ENCODE results near the gene AAMDC. TPM values are rescaled to one million over a fixed set of nuclear protein-coding genes. Genes with fewer than 3 reads are reported as not detected.

The AAMDC gene
- total and polyA plus RNA-seq, 2 donors = 22.2 to 38.1 TPM

GRCh38 chr11:77789061-77789730 lies 31.7 kb upstream of the AAMDC start:
- Histone ChIP-seq H3K4me3 (ENCODE audit: low read length in 2 of 2) (no peak overlapping the region), H3K9me3 (ENCODE audit: control insufficient read depth in 2 of 2, insufficient read depth in 1 of 2, low read length in 1 of 2) (peaks cover 3 to 14% of the 10 kb centered on the region in 2 donors), H3K27ac (ENCODE audit: low read depth in 1 of 2, low read length in 1 of 2) (no peak overlapping the region), H3K27me3 (ENCODE audit: control insufficient read depth in 2 of 2, insufficient read depth in 1 of 2, low read length in 1 of 2) (no peaks in the 10 kb centered on the region), H3K36me3 (ENCODE audit: control insufficient read depth in 2 of 2, insufficient read depth in 2 of 2, low read length in 1 of 2) (peaks cover 7 to 13% of the 10 kb centered on the region in 2 donors), H3K4me1 (ENCODE audit: control insufficient read depth in 2 of 2, insufficient read depth in 2 of 2, low read length in 2 of 2) (no peaks in the 10 kb centered on the region)
- no peak for DNase-seq (ENCODE audit: low read depth in 6 of 9, low spot score in 9 of 9)
- WGBS = 96% methylated on average over 11 of the region's 11 CpGs

GRCh38 chr11:77789731-77790476 lies 31.0 kb upstream of the AAMDC start:
- 99% methylated on average over 5 of the region's 5 CpGs for WGBS
- Histone ChIP-seq H3K27me3 (ENCODE audit: control insufficient read depth in 2 of 2, insufficient read depth in 1 of 2, low read length in 1 of 2) (no peaks in the 10 kb centered on the region), H3K4me1 (ENCODE audit: control insufficient read depth in 2 of 2, insufficient read depth in 2 of 2, low read length in 2 of 2) (no peaks in the 10 kb centered on the region), H3K36me3 (ENCODE audit: control insufficient read depth in 2 of 2, insufficient read depth in 2 of 2, low read length in 1 of 2) (peaks cover 7 to 13% of the 10 kb centered on the region in 2 donors), H3K27ac (ENCODE audit: low read depth in 1 of 2, low read length in 1 of 2) (no peak overlapping the region), H3K9me3 (ENCODE audit: control insufficient read depth in 2 of 2, insufficient read depth in 1 of 2, low read length in 1 of 2) (peaks cover 3 to 14% of the 10 kb centered on the region in 2 donors), H3K4me3 (ENCODE audit: low read length in 2 of 2) (no peak overlapping the region)
- no peak for DNase-seq (ENCODE audit: low read depth in 6 of 9, low spot score in 9 of 9)

- DNase-seq (ENCODE audit: low read depth in 6 of 9, low spot score in 9 of 9) = no peak
- Histone ChIP-seq H3K9me3 (ENCODE audit: control insufficient read depth in 2 of 2, insufficient read depth in 1 of 2, low read length in 1 of 2) (peaks cover 3 to 14% of the 10 kb centered on the region in 2 donors), H3K4me3 (ENCODE audit: low read length in 2 of 2) (no peak overlapping the region), H3K36me3 (ENCODE audit: control insufficient read depth in 2 of 2, insufficient read depth in 2 of 2, low read length in 1 of 2) (peaks cover 7 to 13% of the 10 kb centered on the region in 2 donors), H3K27ac (ENCODE audit: low read depth in 1 of 2, low read length in 1 of 2) (no peak overlapping the region), H3K4me1 (ENCODE audit: control insufficient read depth in 2 of 2, insufficient read depth in 2 of 2, low read length in 2 of 2) (no peaks in the 10 kb centered on the region), H3K27me3 (ENCODE audit: control insufficient read depth in 2 of 2, insufficient read depth in 1 of 2, low read length in 1 of 2) (no peaks in the 10 kb centered on the region)
- WGBS = 98% methylated on average over 4 of the region's 4 CpGs
These were observed 29.6 kb upstream of the AAMDC start for GRCh38 chr11:77791301-77791700.

GRCh38 chr11:77793972-77794371 lies 27.0 kb upstream of the AAMDC start:
- Histone ChIP-seq H3K27ac (ENCODE audit: low read depth in 1 of 2, low read length in 1 of 2) (no peak overlapping the region), H3K27me3 (ENCODE audit: control insufficient read depth in 2 of 2, insufficient read depth in 1 of 2, low read length in 1 of 2) (no peaks in the 10 kb centered on the region), H3K36me3 (ENCODE audit: control insufficient read depth in 2 of 2, insufficient read depth in 2 of 2, low read length in 1 of 2) (peaks cover 7 to 13% of the 10 kb centered on the region in 2 donors), H3K4me3 (ENCODE audit: low read length in 2 of 2) (no peak overlapping the region), H3K4me1 (ENCODE audit: control insufficient read depth in 2 of 2, insufficient read depth in 2 of 2, low read length in 2 of 2) (no peaks in the 10 kb centered on the region), H3K9me3 (ENCODE audit: control insufficient read depth in 2 of 2, insufficient read depth in 1 of 2, low read length in 1 of 2) (peaks cover 3 to 14% of the 10 kb centered on the region in 2 donors)
- 97% methylated on average over 2 of the region's 2 CpGs for WGBS
- no peak for DNase-seq (ENCODE audit: low read depth in 6 of 9, low spot score in 9 of 9)

GRCh38 chr11:77799338-77799737 lies 21.6 kb upstream of the AAMDC start:
- Histone ChIP-seq H3K4me3 (ENCODE audit: low read length in 2 of 2) (no peak overlapping the region), H3K27me3 (ENCODE audit: control insufficient read depth in 2 of 2, insufficient read depth in 1 of 2, low read length in 1 of 2) (no peaks in the 10 kb centered on the region), H3K36me3 (ENCODE audit: control insufficient read depth in 2 of 2, insufficient read depth in 2 of 2, low read length in 1 of 2) (peaks cover 0 to 3% of the 10 kb centered on the region in 2 donors), H3K27ac (ENCODE audit: low read depth in 1 of 2, low read length in 1 of 2) (no peak overlapping the region), H3K4me1 (ENCODE audit: control insufficient read depth in 2 of 2, insufficient read depth in 2 of 2, low read length in 2 of 2) (no peaks in the 10 kb centered on the region), H3K9me3 (ENCODE audit: control insufficient read depth in 2 of 2, insufficient read depth in 1 of 2, low read length in 1 of 2) (no peaks in the 10 kb centered on the region)
- no peak for DNase-seq (ENCODE audit: low read depth in 6 of 9, low spot score in 9 of 9)
- 84% methylated on average over 3 of the region's 3 CpGs for WGBS

- Histone ChIP-seq H3K9me3 (ENCODE audit: control insufficient read depth in 2 of 2, insufficient read depth in 1 of 2, low read length in 1 of 2) (no peaks in the 10 kb centered on the region), H3K36me3 (ENCODE audit: control insufficient read depth in 2 of 2, insufficient read depth in 2 of 2, low read length in 1 of 2) (peaks cover 0 to 3% of the 10 kb centered on the region in 2 donors), H3K27me3 (ENCODE audit: control insufficient read depth in 2 of 2, insufficient read depth in 1 of 2, low read length in 1 of 2) (no peaks in the 10 kb centered on the region), H3K4me3 (ENCODE audit: low read length in 2 of 2) (no peak overlapping the region), H3K4me1 (ENCODE audit: control insufficient read depth in 2 of 2, insufficient read depth in 2 of 2, low read length in 2 of 2) (no peaks in the 10 kb centered on the region), H3K27ac (ENCODE audit: low read depth in 1 of 2, low read length in 1 of 2) (no peak overlapping the region)
- no peak for DNase-seq (ENCODE audit: low read depth in 6 of 9, low spot score in 9 of 9)
These were observed 20.5 kb upstream of the AAMDC start for GRCh38 chr11:77800449-77800848.

GRCh38 chr11:77801477-77801876 lies 19.5 kb upstream of the AAMDC start:
- H3K9me3 ChIP-seq (ENCODE audit: control insufficient read depth in 2 of 2, insufficient read depth in 1 of 2, low read length in 1 of 2) = no peaks in the 10 kb centered on the region
- no peaks in the 10 kb centered on the region for H3K4me1 ChIP-seq (ENCODE audit: control insufficient read depth in 2 of 2, insufficient read depth in 2 of 2, low read length in 2 of 2)
- H3K4me3 ChIP-seq (ENCODE audit: low read length in 2 of 2) = no peak overlapping the region
- no peak for DNase-seq (ENCODE audit: low read depth in 6 of 9, low spot score in 9 of 9)
- H3K36me3 ChIP-seq (ENCODE audit: control insufficient read depth in 2 of 2, insufficient read depth in 2 of 2, low read length in 1 of 2) = peaks cover 0 to 3% of the 10 kb centered on the region in 2 donors
- H3K27me3 ChIP-seq (ENCODE audit: control insufficient read depth in 2 of 2, insufficient read depth in 1 of 2, low read length in 1 of 2) = no peaks in the 10 kb centered on the region
- H3K27ac ChIP-seq (ENCODE audit: low read depth in 1 of 2, low read length in 1 of 2) = no peak overlapping the region
- 96% methylated on average over 3 of the region's 3 CpGs for WGBS

GRCh38 chr11:77806415-77806814 lies 14.5 kb upstream of the AAMDC start:
- Histone ChIP-seq H3K27ac (ENCODE audit: low read depth in 1 of 2, low read length in 1 of 2) (no peak overlapping the region), H3K36me3 (ENCODE audit: control insufficient read depth in 2 of 2, insufficient read depth in 2 of 2, low read length in 1 of 2) (peaks cover 3 to 10% of the 10 kb centered on the region in 2 donors), H3K4me1 (ENCODE audit: control insufficient read depth in 2 of 2, insufficient read depth in 2 of 2, low read length in 2 of 2) (no peaks in the 10 kb centered on the region), H3K9me3 (ENCODE audit: control insufficient read depth in 2 of 2, insufficient read depth in 1 of 2, low read length in 1 of 2) (no peaks in the 10 kb centered on the region), H3K4me3 (ENCODE audit: low read length in 2 of 2) (no peak overlapping the region), H3K27me3 (ENCODE audit: control insufficient read depth in 2 of 2, insufficient read depth in 1 of 2, low read length in 1 of 2) (no peaks in the 10 kb centered on the region)
- no peak for DNase-seq (ENCODE audit: low read depth in 6 of 9, low spot score in 9 of 9)

- H3K4me3 ChIP-seq (ENCODE audit: low read length in 2 of 2) = no peak overlapping the region
- no peak for DNase-seq (ENCODE audit: low read depth in 6 of 9, low spot score in 9 of 9)
These were observed 14.0 kb upstream of the AAMDC start for GRCh38 chr11:77806993-77807392.

More at GRCh38 chr11:77806993-77807392, 14.0 kb upstream of the AAMDC start:
- no peaks in the 10 kb centered on the region for H3K4me1 ChIP-seq (ENCODE audit: control insufficient read depth in 2 of 2, insufficient read depth in 2 of 2, low read length in 2 of 2)
- H3K27ac ChIP-seq (ENCODE audit: low read depth in 1 of 2, low read length in 1 of 2) = no peak overlapping the region
- no peaks in the 10 kb centered on the region for H3K27me3 ChIP-seq (ENCODE audit: control insufficient read depth in 2 of 2, insufficient read depth in 1 of 2, low read length in 1 of 2)
- no peaks in the 10 kb centered on the region for H3K9me3 ChIP-seq (ENCODE audit: control insufficient read depth in 2 of 2, insufficient read depth in 1 of 2, low read length in 1 of 2)
- H3K36me3 ChIP-seq (ENCODE audit: control insufficient read depth in 2 of 2, insufficient read depth in 2 of 2, low read length in 1 of 2) = peaks cover 3 to 14% of the 10 kb centered on the region in 2 donors
- WGBS = 93% methylated on average over 2 of the region's 2 CpGs

All from thymus (tissue), 11 donors.